K562 treated with DMSO at 1 percent for 12 hours (cell line): ENCODE measurements around the gene FEM1A. TPM values are rescaled to one million over a fixed set of nuclear protein-coding genes. Genes with fewer than 3 reads are reported as not detected.

Experiments
- total RNA-seq: library from RNA; unstranded; fragments of 300-600 nt; gene quantifications from 2 replicates; pipeline ENCODE4 v1.2.3, GENCODE V29; 2022; ENCODE audit not compliant: insufficient read depth

Gene FEM1A, protein sequence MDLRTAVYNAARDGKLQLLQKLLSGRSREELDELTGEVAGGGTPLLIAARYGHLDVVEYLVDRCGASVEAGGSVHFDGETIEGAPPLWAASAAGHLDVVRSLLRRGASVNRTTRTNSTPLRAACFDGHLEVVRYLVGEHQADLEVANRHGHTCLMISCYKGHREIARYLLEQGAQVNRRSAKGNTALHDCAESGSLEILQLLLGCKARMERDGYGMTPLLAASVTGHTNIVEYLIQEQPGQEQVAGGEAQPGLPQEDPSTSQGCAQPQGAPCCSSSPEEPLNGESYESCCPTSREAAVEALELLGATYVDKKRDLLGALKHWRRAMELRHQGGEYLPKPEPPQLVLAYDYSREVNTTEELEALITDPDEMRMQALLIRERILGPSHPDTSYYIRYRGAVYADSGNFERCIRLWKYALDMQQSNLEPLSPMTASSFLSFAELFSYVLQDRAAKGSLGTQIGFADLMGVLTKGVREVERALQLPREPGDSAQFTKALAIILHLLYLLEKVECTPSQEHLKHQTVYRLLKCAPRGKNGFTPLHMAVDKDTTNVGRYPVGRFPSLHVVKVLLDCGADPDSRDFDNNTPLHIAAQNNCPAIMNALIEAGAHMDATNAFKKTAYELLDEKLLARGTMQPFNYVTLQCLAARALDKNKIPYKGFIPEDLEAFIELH
- 1.7 and 4.1 TPM in 2 replicates for total RNA-seq

DNA sequence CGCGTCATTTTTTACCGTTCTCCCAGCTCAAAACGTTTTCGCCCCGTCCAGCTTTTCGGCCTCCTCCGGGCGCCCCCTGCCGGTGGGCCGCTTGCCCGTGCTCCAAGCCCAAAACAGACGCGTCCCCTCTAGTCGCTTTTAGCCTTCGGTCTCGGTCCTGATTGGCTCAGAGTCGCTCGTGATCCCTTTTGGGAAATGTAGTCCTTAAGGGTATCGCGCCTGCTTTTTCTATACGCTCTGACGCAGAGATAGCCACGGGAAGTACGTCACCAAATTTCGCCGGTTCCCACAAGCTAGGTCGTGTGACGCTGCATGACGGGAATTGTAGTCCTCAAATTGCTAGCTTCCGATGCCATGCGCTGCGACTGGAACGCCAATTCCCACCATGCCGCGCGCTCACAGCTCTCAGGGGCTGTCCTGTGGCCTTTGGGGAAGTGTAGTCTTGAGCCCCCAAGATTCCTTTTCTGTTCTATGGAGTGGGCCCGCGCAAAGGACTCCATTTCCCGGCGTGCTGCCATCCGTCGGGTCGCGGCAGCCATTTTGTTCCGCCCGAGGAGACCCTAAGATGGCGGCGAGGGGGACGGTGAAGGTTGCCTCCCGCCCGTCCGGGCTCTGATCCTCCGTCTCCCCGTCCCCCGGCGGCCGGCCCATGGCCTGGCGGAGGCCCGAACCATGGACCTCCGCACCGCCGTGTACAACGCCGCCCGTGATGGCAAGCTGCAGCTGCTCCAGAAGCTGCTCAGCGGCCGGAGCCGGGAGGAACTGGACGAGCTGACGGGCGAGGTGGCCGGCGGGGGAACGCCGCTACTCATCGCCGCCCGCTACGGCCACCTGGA, at the start of gene FEM1A:
Gene FEM1A (plus strand): TSS at position 552 of the 836 bp plus-strand sequence. CDS start 121 bp downstream, at position 673.

GRCh38 chr19:4831304-4831978, 39.9 kb downstream of the FEM1A start, which contains the start of gene TICAM1:
Gene TICAM1 (minus strand): TSS chr19:4831712. CDS start chr19:4818377, 13,335 bp downstream.

Other genes with a start within 250 kb of the FEM1A start
- gene SEMA6B, start 232.1 kb upstream of the FEM1A start, total RNA-seq = 3.0 TPM in 2 replicates
- gene TNFAIP8L1, start 152.2 kb upstream of the FEM1A start, total RNA-seq = 10.0 and 14.8 TPM in 2 replicates
- 289 and 338 TPM in 2 replicates for gene MYDGF, start 121.4 kb upstream of the FEM1A start, total RNA-seq
- gene DPP9, start 67.9 kb upstream of the FEM1A start, total RNA-seq = 21.4 and 59.0 TPM in 2 replicates
- 6.3 and 12.2 TPM in 2 replicates for gene TICAM1, start 40.0 kb downstream of the FEM1A start, total RNA-seq
- gene PLIN3, start 75.9 kb downstream of the FEM1A start, total RNA-seq = 99.2 and 99.6 TPM in 2 replicates
- gene ARRDC5, start 111.2 kb downstream of the FEM1A start, total RNA-seq = not detected in 2 replicates
- 14.8 and 30.4 TPM in 2 replicates for gene UHRF1, start 117.8 kb downstream of the FEM1A start, total RNA-seq
- gene KDM4B, start 177.4 kb downstream of the FEM1A start, total RNA-seq = 17.0 and 34.0 TPM in 2 replicates